Measurements from ENCODE around the gene RNASE13. TPM values are rescaled to one million over a fixed set of nuclear protein-coding genes. Genes with fewer than 3 reads are reported as not detected.

RNASE13 gene
- total RNA-seq, 1 experiment from 2014 or later: not detected

- ChIA-PET POLR2A (no interaction called here), CTCF (no interaction called here)
- Histone ChIP-seq H3K4me3 (ENCODE audit: low read depth in 2 of 2, low read length in 2 of 2) (no peak overlapping the region), H3K4me1 (ENCODE audit: control insufficient read depth, insufficient read depth, low read length) (no peaks in the 10 kb centered on the region), H3K36me3 (ENCODE audit: control insufficient read depth, insufficient read depth, low read length) (no peaks in the 10 kb centered on the region), H3K27ac (ENCODE audit: low read length) (no peak overlapping the region), H3K9me3 (ENCODE audit: control insufficient read depth, insufficient read depth, low read depth, low read length) (no peaks in the 10 kb centered on the region), H3K27me3 (ENCODE audit: control insufficient read depth, insufficient read depth, low read length) (peaks cover 2% of the 10 kb centered on the region; the same call in 1 of the 2 replicates)
- TF ChIP-seq TCF7L2 (IDR thresholded peaks at IDR 0.05; ENCODE audit: low read depth, low read length) (no peak), POLR2AphosphoS5 (IDR thresholded peaks at IDR 0.05; ENCODE audit: low read depth, low read length) (no peak), SIN3A (IDR thresholded peaks at IDR 0.05; ENCODE audit: borderline replicate concordance, insufficient read depth, low read depth, low read length) (no peak)
- TF ChIP-seq, protein P1, sequence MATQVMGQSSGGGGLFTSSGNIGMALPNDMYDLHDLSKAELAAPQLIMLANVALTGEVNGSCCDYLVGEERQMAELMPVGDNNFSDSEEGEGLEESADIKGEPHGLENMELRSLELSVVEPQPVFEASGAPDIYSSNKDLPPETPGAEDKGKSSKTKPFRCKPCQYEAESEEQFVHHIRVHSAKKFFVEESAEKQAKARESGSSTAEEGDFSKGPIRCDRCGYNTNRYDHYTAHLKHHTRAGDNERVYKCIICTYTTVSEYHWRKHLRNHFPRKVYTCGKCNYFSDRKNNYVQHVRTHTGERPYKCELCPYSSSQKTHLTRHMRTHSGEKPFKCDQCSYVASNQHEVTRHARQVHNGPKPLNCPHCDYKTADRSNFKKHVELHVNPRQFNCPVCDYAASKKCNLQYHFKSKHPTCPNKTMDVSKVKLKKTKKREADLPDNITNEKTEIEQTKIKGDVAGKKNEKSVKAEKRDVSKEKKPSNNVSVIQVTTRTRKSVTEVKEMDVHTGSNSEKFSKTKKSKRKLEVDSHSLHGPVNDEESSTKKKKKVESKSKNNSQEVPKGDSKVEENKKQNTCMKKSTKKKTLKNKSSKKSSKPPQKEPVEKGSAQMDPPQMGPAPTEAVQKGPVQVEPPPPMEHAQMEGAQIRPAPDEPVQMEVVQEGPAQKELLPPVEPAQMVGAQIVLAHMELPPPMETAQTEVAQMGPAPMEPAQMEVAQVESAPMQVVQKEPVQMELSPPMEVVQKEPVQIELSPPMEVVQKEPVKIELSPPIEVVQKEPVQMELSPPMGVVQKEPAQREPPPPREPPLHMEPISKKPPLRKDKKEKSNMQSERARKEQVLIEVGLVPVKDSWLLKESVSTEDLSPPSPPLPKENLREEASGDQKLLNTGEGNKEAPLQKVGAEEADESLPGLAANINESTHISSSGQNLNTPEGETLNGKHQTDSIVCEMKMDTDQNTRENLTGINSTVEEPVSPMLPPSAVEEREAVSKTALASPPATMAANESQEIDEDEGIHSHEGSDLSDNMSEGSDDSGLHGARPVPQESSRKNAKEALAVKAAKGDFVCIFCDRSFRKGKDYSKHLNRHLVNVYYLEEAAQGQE (IDR thresholded peaks at IDR 0.05; ENCODE audit: insufficient read depth in 1 of 2, low read depth in 2 of 2, low read length in 1 of 2): no peak
- TF ChIP-seq, protein P2, sequence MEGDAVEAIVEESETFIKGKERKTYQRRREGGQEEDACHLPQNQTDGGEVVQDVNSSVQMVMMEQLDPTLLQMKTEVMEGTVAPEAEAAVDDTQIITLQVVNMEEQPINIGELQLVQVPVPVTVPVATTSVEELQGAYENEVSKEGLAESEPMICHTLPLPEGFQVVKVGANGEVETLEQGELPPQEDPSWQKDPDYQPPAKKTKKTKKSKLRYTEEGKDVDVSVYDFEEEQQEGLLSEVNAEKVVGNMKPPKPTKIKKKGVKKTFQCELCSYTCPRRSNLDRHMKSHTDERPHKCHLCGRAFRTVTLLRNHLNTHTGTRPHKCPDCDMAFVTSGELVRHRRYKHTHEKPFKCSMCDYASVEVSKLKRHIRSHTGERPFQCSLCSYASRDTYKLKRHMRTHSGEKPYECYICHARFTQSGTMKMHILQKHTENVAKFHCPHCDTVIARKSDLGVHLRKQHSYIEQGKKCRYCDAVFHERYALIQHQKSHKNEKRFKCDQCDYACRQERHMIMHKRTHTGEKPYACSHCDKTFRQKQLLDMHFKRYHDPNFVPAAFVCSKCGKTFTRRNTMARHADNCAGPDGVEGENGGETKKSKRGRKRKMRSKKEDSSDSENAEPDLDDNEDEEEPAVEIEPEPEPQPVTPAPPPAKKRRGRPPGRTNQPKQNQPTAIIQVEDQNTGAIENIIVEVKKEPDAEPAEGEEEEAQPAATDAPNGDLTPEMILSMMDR (IDR thresholded peaks at IDR 0.05): no peak
- intact Hi-C loops (cut with micrococcal nuclease; ENCODE audit: unreplicated experiment): no loop called here
- DNase-seq (ENCODE audit: low read depth, low spot score) (no peak), ATAC-seq (no peak)
- in situ Hi-C loops (cut with HindIII; ENCODE audit: low pct_unique_long_range_greater_than_20kb, low sequenced_read_pairs): no loop called here
- no TSS peak for BruUV-seq (replicated peaks)
Observed at GRCh38 chr14:21049271-21049673, 14.7 kb upstream of the RNASE13 start.

DNA sequence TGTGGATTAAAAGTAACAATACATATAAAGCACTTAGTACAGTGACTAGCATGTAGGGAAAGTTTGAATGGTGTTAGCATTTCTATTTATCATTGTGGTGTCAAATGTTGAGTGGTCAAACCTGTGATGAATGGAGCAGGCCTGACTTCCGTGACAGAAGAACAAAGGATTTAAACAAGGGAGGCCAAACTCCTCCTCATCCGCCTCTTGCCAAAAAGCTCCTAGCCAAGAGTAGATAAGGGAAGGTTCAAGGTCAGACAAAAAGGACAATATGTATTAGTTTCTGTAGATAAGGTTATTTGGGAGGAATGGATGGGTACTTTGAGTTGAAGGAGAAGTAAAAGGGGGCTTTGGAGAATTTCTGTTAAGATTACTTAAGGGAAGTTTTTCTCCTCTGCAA lies 14.0 kb upstream of the RNASE13 start:
- no peak for ATAC-seq
- Histone ChIP-seq H3K36me3 (ENCODE audit: control insufficient read depth, insufficient read depth, low read length) (no peaks in the 10 kb centered on the region), H3K4me3 (ENCODE audit: low read depth in 2 of 2, low read length in 2 of 2) (no peak overlapping the region), H3K27me3 (ENCODE audit: control insufficient read depth, insufficient read depth, low read length) (peaks cover 2% of the 10 kb centered on the region; the same call in 1 of the 2 replicates), H3K4me1 (ENCODE audit: control insufficient read depth, insufficient read depth, low read length) (no peaks in the 10 kb centered on the region), H3K27ac (ENCODE audit: low read length) (no peak overlapping the region), H3K9me3 (ENCODE audit: control insufficient read depth, insufficient read depth, low read depth, low read length) (no peaks in the 10 kb centered on the region)
- CTCF ChIA-PET: no interaction called here
- POLR2A ChIA-PET: no interaction called here
- in situ Hi-C loops (cut with HindIII; ENCODE audit: low pct_unique_long_range_greater_than_20kb, low sequenced_read_pairs) (no loop called here), intact Hi-C loops (cut with micrococcal nuclease; ENCODE audit: unreplicated experiment) (no loop called here)
- BruUV-seq (replicated peaks): no TSS peak
- TF ChIP-seq POLR2AphosphoS5 (IDR thresholded peaks at IDR 0.05; ENCODE audit: low read depth, low read length) (no peak), SIN3A (IDR thresholded peaks at IDR 0.05; ENCODE audit: borderline replicate concordance, insufficient read depth, low read depth, low read length) (no peak), TCF7L2 (IDR thresholded peaks at IDR 0.05; ENCODE audit: low read depth, low read length) (no peak)
- TF ChIP-seq, protein P1 (IDR thresholded peaks at IDR 0.05; ENCODE audit: insufficient read depth in 1 of 2, low read depth in 2 of 2, low read length in 1 of 2): no peak
- TF ChIP-seq, protein P2 (IDR thresholded peaks at IDR 0.05): no peak
- DNase-seq (ENCODE audit: low read depth, low spot score): no peak

All from Panc1 (cell line).